ENCODE results near the gene NEK6.

The NEK6 gene

DNA sequence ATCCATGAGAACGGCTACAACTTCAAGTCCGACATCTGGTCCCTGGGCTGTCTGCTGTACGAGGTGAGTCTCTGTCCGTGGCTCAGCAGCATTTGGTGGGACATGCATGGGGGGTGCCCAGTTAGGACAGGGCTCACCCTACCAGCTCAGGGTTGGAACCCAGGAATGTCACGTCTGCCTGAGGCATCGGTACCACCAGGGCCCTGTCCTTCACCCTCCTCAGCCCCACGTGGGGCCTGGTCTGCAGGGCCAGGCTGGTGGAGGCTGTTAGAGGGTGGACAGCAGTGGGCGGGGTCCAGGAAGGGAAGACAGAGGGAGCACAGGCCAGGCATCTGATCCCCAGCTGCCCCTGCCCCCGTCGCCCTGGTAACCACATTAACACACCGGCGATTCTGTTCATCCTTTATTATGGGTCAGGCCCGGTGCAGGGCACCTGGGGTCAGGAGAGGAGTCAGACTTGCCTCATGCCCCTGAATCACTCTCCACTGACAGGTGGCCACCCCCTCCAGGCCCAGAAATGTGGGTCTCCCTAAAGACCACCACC lies 81.9 kb downstream of the NEK6 start:
- TF ChIP-seq, protein P1, sequence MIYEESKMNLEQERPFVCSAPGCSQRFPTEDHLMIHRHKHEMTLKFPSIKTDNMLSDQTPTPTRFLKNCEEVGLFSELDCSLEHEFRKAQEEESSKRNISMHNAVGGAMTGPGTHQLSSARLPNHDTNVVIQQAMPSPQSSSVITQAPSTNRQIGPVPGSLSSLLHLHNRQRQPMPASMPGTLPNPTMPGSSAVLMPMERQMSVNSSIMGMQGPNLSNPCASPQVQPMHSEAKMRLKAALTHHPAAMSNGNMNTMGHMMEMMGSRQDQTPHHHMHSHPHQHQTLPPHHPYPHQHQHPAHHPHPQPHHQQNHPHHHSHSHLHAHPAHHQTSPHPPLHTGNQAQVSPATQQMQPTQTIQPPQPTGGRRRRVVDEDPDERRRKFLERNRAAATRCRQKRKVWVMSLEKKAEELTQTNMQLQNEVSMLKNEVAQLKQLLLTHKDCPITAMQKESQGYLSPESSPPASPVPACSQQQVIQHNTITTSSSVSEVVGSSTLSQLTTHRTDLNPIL (CRISPR knock-in tag; IDR thresholded peaks at IDR 0.05; ENCODE audit: low read depth), result no peak
- ATAC-seq, result no peak

DNA sequence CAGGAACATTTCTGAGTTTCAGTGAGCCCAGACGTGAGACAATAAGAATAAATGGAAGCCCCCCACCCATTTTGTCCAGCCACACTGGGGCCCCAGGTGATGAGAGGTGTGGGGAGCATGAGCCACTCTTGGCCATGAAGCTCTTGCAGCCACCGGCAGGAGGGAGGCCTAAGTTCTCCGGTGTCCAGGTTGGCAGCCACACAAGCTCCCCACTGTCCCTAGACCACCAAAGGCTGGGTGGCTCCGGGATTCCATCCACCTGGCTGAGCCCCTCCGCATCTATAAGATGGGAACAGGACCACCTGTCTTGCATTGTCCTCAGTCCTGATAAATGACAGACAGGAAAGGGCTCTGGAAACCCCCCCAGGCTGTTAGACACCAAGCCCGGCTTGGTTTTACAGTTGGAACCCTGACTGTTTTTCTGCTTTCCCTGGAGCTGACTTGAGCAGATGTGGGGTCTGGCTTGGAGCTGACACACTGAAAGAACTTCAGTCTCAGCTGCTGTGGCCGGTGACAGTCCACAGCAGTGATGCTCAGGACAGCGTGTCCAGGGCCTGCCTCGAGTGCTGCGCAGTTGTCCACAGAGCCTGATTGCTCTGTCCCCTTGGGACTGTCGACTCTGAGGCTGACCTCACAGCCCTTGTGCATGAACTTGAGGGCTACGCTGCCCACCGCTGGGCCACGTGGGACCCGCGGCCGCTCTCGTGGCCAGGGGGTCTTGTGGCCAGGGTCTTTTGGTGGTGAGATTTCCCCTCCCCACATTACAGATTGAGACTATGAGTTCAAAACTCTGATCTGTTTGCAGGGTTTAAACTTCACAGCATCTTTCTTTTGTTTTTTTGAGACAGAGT lies 82.7 kb downstream of the NEK6 start:
- TF ChIP-seq, protein P2, sequence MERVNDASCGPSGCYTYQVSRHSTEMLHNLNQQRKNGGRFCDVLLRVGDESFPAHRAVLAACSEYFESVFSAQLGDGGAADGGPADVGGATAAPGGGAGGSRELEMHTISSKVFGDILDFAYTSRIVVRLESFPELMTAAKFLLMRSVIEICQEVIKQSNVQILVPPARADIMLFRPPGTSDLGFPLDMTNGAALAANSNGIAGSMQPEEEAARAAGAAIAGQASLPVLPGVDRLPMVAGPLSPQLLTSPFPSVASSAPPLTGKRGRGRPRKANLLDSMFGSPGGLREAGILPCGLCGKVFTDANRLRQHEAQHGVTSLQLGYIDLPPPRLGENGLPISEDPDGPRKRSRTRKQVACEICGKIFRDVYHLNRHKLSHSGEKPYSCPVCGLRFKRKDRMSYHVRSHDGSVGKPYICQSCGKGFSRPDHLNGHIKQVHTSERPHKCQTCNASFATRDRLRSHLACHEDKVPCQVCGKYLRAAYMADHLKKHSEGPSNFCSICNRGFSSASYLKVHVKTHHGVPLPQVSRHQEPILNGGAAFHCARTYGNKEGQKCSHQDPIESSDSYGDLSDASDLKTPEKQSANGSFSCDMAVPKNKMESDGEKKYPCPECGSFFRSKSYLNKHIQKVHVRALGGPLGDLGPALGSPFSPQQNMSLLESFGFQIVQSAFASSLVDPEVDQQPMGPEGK (CRISPR knock-in tag; IDR thresholded peaks at IDR 0.05; ENCODE audit: borderline replicate concordance), result no peak
- TF ChIP-seq SNAI2 (CRISPR knock-in tag; IDR thresholded peaks at IDR 0.05), result no peak
- no peak for TF ChIP-seq ZNF70 (CRISPR knock-in tag; IDR thresholded peaks at IDR 0.05)
- no peak for TF ChIP-seq ZNF8 (CRISPR knock-in tag; IDR thresholded peaks at IDR 0.05)
- TF ChIP-seq, protein P3, sequence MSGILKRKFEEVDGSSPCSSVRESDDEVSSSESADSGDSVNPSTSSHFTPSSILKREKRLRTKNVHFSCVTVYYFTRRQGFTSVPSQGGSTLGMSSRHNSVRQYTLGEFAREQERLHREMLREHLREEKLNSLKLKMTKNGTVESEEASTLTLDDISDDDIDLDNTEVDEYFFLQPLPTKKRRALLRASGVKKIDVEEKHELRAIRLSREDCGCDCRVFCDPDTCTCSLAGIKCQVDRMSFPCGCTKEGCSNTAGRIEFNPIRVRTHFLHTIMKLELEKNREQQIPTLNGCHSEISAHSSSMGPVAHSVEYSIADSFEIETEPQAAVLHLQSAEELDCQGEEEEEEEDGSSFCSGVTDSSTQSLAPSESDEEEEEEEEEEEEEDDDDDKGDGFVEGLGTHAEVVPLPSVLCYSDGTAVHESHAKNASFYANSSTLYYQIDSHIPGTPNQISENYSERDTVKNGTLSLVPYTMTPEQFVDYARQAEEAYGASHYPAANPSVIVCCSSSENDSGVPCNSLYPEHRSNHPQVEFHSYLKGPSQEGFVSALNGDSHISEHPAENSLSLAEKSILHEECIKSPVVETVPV (CRISPR knock-in tag; IDR thresholded peaks at IDR 0.05), result no peak
- no peak for TF ChIP-seq ZNF565 (CRISPR knock-in tag; conservative IDR thresholded peaks at IDR 0.05; ENCODE audit: low read depth)
- TF ChIP-seq TCF4 (CRISPR knock-in tag; IDR thresholded peaks at IDR 0.05; ENCODE audit: borderline replicate concordance), result no peak
- no peak for TF ChIP-seq ESRRG (CRISPR knock-in tag; IDR thresholded peaks at IDR 0.05)
- TF ChIP-seq, protein P4, sequence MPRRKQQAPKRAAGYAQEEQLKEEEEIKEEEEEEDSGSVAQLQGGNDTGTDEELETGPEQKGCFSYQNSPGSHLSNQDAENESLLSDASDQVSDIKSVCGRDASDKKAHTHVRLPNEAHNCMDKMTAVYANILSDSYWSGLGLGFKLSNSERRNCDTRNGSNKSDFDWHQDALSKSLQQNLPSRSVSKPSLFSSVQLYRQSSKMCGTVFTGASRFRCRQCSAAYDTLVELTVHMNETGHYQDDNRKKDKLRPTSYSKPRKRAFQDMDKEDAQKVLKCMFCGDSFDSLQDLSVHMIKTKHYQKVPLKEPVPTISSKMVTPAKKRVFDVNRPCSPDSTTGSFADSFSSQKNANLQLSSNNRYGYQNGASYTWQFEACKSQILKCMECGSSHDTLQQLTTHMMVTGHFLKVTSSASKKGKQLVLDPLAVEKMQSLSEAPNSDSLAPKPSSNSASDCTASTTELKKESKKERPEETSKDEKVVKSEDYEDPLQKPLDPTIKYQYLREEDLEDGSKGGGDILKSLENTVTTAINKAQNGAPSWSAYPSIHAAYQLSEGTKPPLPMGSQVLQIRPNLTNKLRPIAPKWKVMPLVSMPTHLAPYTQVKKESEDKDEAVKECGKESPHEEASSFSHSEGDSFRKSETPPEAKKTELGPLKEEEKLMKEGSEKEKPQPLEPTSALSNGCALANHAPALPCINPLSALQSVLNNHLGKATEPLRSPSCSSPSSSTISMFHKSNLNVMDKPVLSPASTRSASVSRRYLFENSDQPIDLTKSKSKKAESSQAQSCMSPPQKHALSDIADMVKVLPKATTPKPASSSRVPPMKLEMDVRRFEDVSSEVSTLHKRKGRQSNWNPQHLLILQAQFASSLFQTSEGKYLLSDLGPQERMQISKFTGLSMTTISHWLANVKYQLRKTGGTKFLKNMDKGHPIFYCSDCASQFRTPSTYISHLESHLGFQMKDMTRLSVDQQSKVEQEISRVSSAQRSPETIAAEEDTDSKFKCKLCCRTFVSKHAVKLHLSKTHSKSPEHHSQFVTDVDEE (CRISPR knock-in tag; IDR thresholded peaks at IDR 0.05), result no peak
- TF ChIP-seq ZFP3 (CRISPR knock-in tag; IDR thresholded peaks at IDR 0.05), result no peak
- TF ChIP-seq CSDC2 (CRISPR knock-in tag; IDR thresholded peaks at IDR 0.05), result no peak
- ATAC-seq, result no peak

DNA sequence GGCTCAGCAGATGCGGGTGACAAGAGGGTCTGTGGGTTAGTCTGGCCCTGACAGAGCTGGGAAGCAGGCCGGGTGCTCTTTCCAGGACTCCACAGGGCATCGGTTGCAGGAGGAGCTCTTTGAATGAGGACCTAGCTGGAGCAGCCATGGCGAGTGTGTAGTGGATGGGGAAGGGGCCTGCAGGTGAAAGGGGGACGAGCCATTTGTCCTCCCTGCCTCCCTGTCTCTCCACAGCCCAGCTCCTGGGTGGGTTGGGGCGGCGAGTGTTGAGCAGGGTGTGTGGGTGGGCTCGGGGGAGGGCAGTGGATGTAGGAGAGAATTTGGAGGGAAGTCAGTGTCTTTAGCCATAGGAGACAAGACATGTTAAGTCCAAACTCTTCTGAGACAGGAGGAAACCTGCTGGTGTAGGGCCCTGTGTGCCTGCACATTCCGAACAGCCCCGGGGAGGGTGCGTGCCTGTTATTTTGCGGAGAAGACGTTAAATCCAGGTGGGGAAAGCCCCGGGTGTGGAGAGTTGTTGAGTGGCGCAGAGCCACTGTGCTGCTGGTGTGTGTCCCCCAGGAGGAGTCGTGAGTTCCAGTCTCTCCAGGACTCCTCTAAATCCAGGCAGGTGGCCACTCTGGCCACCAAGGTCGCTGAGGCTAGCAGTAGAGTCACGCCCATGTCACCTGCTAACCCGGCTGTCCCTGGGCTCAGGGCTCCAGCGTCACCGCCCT lies 83.9 kb downstream of the NEK6 start:
- TF ChIP-seq, protein P4 (CRISPR knock-in tag; IDR thresholded peaks at IDR 0.05), result no peak
- TF ChIP-seq, protein P1 (CRISPR knock-in tag; IDR thresholded peaks at IDR 0.05; ENCODE audit: low read depth), result no peak
- TF ChIP-seq PPARA (CRISPR knock-in tag; IDR thresholded peaks at IDR 0.05; ENCODE audit: borderline replicate concordance) (no peak), TOX (CRISPR knock-in tag; IDR thresholded peaks at IDR 0.05; ENCODE audit: borderline replicate concordance) (no peak), RARB (CRISPR knock-in tag; IDR thresholded peaks at IDR 0.05) (no peak)
- TF ChIP-seq, protein P5, sequence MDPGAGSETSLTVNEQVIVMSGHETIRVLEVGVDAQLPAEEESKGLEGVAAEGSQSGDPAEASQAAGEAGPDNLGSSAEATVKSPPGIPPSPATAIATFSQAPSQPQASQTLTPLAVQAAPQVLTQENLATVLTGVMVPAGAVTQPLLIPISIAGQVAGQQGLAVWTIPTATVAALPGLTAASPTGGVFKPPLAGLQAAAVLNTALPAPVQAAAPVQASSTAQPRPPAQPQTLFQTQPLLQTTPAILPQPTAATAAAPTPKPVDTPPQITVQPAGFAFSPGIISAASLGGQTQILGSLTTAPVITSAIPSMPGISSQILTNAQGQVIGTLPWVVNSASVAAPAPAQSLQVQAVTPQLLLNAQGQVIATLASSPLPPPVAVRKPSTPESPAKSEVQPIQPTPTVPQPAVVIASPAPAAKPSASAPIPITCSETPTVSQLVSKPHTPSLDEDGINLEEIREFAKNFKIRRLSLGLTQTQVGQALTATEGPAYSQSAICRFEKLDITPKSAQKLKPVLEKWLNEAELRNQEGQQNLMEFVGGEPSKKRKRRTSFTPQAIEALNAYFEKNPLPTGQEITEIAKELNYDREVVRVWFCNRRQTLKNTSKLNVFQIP (CRISPR knock-in tag; IDR thresholded peaks at IDR 0.05; ENCODE audit: borderline replicate concordance, low read depth), result no peak
- ATAC-seq, result no peak

Measured in SK-N-SH treated with all-trans-retinoic acid at 6 μM for 48 hours (cell line).